ENCODE results near the gene ACR. TPM values are rescaled to one million over a fixed set of nuclear protein-coding genes. Genes with fewer than 3 reads are reported as not detected.
"Not testable (repeated sequence)": the region's sequence is repeated elsewhere in the genome, so short reads cannot be mapped to it uniquely, and the experiment has no call there.

ACR gene
- total RNA-seq, 1 donor from 2014 or later = not detected

- not testable (repeated sequence) for DNase-seq
Measured at GRCh38 chr22:50780244-50780643, 42.2 kb downstream of the ACR start.

- DNase-seq = not testable (repeated sequence)
Measured at GRCh38 chr22:50782253-50782652, 44.2 kb downstream of the ACR start.

GRCh38 chr22:50783033-50783879 lies 45.3 kb downstream of the ACR start, which contains the start of gene RABL2B:
RABL2B (minus strand) TSS chr22:50783636; CDS start chr22:50782294, 1,342 bp downstream.
- DNase-seq = peak; percentile 81

- DNase-seq = not testable (repeated sequence)
Measured at GRCh38 chr22:50783880-50784276, 45.9 kb downstream of the ACR start.

GRCh38 chr22:50785289-50785688 lies 47.3 kb downstream of the ACR start:
- DNase-seq = not testable (repeated sequence)

GRCh38 chr22:50786936-50787335 lies 48.9 kb downstream of the ACR start:
- not testable (repeated sequence) for DNase-seq

Small RNAs within 50 kb of the gene (small RNA-seq; reads per million reads assigned to genes)
- not detected for gene RNU6-409P

Other genes with a start within 250 kb of the ACR start
- gene LMF2, start 230.5 kb upstream of the ACR start, total RNA-seq = 9.8 TPM
- gene NCAPH2, start 230.0 kb upstream of the ACR start, total RNA-seq = 46.9 TPM
- 0.78 TPM for gene SCO2, start 212.6 kb upstream of the ACR start, total RNA-seq
- 2.0 TPM for gene TYMP, start 208.2 kb upstream of the ACR start, total RNA-seq
- gene KLHDC7B, start 192.3 kb upstream of the ACR start, total RNA-seq = not detected
- not detected for gene SYCE3, start 175.3 kb upstream of the ACR start, total RNA-seq
- gene CPT1B, start 159.8 kb upstream of the ACR start, total RNA-seq = 6.7 TPM
- gene CHKB, start 155.4 kb upstream of the ACR start, total RNA-seq = 24.8 TPM
- gene MAPK8IP2, start 137.4 kb upstream of the ACR start, total RNA-seq = 76.3 TPM
- gene ARSA, start 110.1 kb upstream of the ACR start, total RNA-seq = 6.9 TPM
- 6.2 TPM for gene SHANK3, start 65.4 kb upstream of the ACR start, total RNA-seq
- gene RABL2B, start 45.4 kb downstream of the ACR start, total RNA-seq = 11.9 TPM